Measurements from ENCODE around the gene GRIK2. TPM values are rescaled to one million over a fixed set of nuclear protein-coding genes. Genes with fewer than 3 reads are reported as not detected.

Gene GRIK2
- total RNA-seq, 1 donor from 2014 or later, result 11.3 TPM

DNA sequence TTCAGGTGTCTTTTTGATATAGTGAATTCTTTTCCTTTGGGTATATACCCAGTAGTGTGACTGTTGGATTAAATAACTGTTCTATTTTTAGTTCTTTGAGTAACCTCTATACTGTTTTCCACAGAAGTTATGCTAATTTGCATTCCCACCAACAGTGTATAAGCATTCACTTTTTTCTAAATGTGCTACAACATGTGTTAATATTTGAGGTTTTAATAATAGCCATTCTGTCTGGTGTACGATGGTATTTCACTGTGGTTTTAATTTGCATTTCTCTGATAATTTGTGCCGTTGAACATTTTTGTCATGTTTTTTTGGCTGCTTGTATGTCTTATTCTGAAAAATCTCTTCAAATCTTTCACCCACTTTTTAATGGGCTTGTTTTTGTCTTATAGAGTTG is 563.5 kb downstream of the GRIK2 start:
- Histone ChIP-seq H3K36me3 (no peaks in the 10 kb centered on the region), H3K27ac (replicated peaks) (no peak overlapping the region), H3K4me1 (no peaks in the 10 kb centered on the region), H3K9me3 (replicated peaks) (peaks cover 15% of the 10 kb centered on the region), H3K27me3 (ENCODE audit: low read depth) (no peaks in the 10 kb centered on the region), H3K4me3 (no peak overlapping the region)
- intact Hi-C loops (cut with micrococcal nuclease), result no loop called here
- TF ChIP-seq, protein P1, sequence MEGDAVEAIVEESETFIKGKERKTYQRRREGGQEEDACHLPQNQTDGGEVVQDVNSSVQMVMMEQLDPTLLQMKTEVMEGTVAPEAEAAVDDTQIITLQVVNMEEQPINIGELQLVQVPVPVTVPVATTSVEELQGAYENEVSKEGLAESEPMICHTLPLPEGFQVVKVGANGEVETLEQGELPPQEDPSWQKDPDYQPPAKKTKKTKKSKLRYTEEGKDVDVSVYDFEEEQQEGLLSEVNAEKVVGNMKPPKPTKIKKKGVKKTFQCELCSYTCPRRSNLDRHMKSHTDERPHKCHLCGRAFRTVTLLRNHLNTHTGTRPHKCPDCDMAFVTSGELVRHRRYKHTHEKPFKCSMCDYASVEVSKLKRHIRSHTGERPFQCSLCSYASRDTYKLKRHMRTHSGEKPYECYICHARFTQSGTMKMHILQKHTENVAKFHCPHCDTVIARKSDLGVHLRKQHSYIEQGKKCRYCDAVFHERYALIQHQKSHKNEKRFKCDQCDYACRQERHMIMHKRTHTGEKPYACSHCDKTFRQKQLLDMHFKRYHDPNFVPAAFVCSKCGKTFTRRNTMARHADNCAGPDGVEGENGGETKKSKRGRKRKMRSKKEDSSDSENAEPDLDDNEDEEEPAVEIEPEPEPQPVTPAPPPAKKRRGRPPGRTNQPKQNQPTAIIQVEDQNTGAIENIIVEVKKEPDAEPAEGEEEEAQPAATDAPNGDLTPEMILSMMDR (IDR thresholded peaks at IDR 0.05; ENCODE audit: borderline replicate concordance), result no peak
- no peak for DNase-seq

DNA sequence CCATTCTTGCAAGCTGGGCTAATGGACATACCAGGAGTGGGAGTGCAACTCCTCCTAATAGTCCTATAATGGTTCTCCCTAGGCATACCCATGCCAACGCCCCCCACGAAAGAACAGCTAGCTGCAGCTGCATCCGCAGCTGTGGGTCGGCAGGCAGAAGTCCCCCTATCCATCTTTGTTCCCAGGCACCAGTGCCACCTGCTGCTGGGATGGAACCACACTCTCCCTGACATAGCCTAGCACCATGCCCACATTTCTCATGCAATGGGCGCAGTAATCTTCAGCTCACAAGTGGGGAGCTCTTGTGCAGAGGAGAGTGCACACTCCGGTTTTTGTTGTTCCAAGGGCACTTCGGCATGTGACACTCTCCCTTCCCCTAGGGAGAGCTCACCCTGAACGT is 567.8 kb downstream of the GRIK2 start:
- intact Hi-C loops (cut with micrococcal nuclease), result no loop called here
- Histone ChIP-seq H3K27me3 (ENCODE audit: low read depth) (no peaks in the 10 kb centered on the region), H3K9me3 (replicated peaks) (peaks cover 26% of the 10 kb centered on the region), H3K4me3 (no peak overlapping the region), H3K4me1 (no peaks in the 10 kb centered on the region), H3K27ac (replicated peaks) (no peak overlapping the region), H3K36me3 (no peaks in the 10 kb centered on the region)
- DNase-seq, result no peak
- TF ChIP-seq, protein P1 (IDR thresholded peaks at IDR 0.05; ENCODE audit: borderline replicate concordance), result no peak

DNA sequence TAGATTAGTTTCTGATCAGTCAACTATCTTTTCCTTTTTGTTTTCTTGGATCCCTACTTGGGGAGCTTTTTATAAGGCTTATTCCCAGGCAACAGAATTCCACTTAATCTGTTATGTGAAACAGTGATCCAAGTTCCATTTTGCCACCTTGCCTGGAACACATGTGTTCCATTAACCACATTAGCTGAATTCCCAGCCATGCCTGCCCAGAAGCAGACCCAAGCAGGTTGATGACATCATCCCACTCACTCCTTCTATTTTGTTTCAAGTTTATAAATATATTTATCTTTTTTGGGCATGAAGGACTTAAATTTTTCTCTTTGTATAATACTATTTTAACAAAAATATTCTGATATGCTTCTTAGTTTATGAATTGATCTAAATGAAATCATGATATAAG is 587.4 kb downstream of the GRIK2 start:
- Histone ChIP-seq H3K27ac (replicated peaks) (no peak overlapping the region), H3K4me3 (no peak overlapping the region), H3K27me3 (ENCODE audit: low read depth) (no peaks in the 10 kb centered on the region), H3K9me3 (replicated peaks) (no peaks in the 10 kb centered on the region), H3K36me3 (no peaks in the 10 kb centered on the region), H3K4me1 (no peaks in the 10 kb centered on the region)
- TF ChIP-seq, protein P1 (IDR thresholded peaks at IDR 0.05; ENCODE audit: borderline replicate concordance), result no peak
- no peak for DNase-seq
- intact Hi-C loops (cut with micrococcal nuclease), result no loop called here

DNA sequence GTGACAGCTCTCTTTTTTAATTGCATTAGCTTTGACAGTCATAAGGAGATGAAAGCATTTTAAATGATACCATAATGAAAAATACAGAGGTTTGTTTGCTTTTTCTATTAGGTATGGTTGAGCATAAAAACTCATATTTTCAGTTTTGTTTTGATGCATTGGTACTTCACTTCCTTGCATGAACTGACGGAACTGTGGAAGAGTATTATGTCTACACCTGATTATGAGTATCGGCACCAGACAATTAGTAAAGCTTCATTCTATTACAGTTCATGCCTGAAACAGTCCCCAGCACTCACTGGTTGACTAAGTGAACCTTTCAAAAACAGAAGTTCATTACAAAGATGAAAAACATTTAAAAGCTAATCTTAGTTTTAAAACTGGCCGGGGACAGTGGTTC is 593.0 kb downstream of the GRIK2 start:
- TF ChIP-seq, protein P1 (IDR thresholded peaks at IDR 0.05; ENCODE audit: borderline replicate concordance), result no peak
- DNase-seq, result no peak
- H3K4me3 ChIP-seq, result no peak overlapping the region
- no peaks in the 10 kb centered on the region for H3K27me3 ChIP-seq (ENCODE audit: low read depth)
- no peak overlapping the region for H3K27ac ChIP-seq (replicated peaks)
- H3K9me3 ChIP-seq (replicated peaks), result no peaks in the 10 kb centered on the region
- intact Hi-C loops (cut with micrococcal nuclease), result no loop called here
- no peaks in the 10 kb centered on the region for H3K36me3 ChIP-seq
- H3K4me1 ChIP-seq, result no peaks in the 10 kb centered on the region

DNA sequence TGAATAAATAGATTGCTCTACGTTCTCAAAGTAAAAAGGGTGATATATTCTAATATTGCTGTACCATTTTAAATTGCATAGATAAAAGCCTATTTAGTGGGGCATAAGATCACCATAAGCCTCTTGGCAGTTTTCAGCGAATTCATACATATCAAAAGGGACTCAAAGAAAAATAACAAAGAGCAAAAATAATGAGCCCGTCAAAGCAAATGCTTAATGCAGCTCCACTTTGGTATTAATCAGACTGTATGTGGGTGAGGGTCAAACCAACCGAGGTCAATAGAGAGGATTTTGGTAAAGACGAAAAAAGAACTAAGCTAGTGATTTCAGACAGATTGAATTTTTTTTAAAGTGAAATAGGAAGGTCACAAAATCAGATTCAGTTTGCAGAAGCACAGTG is 598.8 kb downstream of the GRIK2 start:
- Histone ChIP-seq H3K4me1 (no peaks in the 10 kb centered on the region), H3K36me3 (no peaks in the 10 kb centered on the region), H3K4me3 (no peak overlapping the region), H3K27me3 (ENCODE audit: low read depth) (no peaks in the 10 kb centered on the region), H3K9me3 (replicated peaks) (no peaks in the 10 kb centered on the region), H3K27ac (replicated peaks) (no peak overlapping the region)
- intact Hi-C loops (cut with micrococcal nuclease), result no loop called here
- DNase-seq, result no peak
- TF ChIP-seq, protein P1 (IDR thresholded peaks at IDR 0.05; ENCODE audit: borderline replicate concordance), result no peak

DNA sequence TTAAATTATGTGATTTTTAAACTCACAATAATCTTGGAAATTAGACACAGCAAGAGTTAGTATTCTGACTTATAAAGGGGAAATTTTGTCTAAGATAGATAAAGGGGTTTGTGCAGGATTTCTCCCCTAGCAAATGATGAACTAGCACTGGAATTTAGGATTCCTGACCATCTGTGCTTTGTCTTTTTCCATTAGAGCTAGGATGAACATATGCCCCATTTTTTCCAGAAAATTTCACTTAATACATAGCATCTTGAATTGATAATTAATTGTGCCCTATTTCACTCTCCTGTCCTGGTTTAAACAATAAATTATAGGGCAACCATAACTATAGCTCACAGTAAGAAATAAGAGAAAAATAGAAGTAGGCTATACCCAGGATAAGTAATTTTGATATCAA is 601.0 kb downstream of the GRIK2 start:
- H3K27ac ChIP-seq (replicated peaks), result no peak overlapping the region
- H3K4me3 ChIP-seq, result no peak overlapping the region
- H3K36me3 ChIP-seq, result no peaks in the 10 kb centered on the region
- TF ChIP-seq, protein P1 (IDR thresholded peaks at IDR 0.05; ENCODE audit: borderline replicate concordance), result no peak
- H3K4me1 ChIP-seq, result no peaks in the 10 kb centered on the region
- intact Hi-C loops (cut with micrococcal nuclease), result no loop called here
- no peaks in the 10 kb centered on the region for H3K9me3 ChIP-seq (replicated peaks)
- H3K27me3 ChIP-seq (ENCODE audit: low read depth), result no peaks in the 10 kb centered on the region
- DNase-seq, result no peak

Data from left ventricle myocardium inferior (tissue), 1 donor.